Renal pelvis (tissue), 4 donors: Measurements from ENCODE around the gene ADAMTS18. TPM values are rescaled to one million over a fixed set of nuclear protein-coding genes. Genes with fewer than 3 reads are reported as not detected.
"Not testable (repeated sequence)": the region's sequence is repeated elsewhere in the genome, so short reads cannot be mapped to it uniquely, and the experiment has no call there.

Experiments used
- DNase-seq: peaks from one replicate; pipeline ENCODE4 v3.0.0-alpha.2; 2013
- polyA plus RNA-seq, 3 donors: library from polyadenylated mRNA; unstranded; fragments of 120-200 nt; gene quantifications; one replicate each; pipeline ENCODE4 v1.2.1, GENCODE V29; 2013; ENCODE audit not compliant: insufficient read length in 3 of 3

ADAMTS18 gene
- polyA plus RNA-seq, 3 donors: 3.9 to 9.7 (median 6.6) TPM

GRCh38 chr16:77289331-77289809 is 145.5 kb downstream of the ADAMTS18 start:
- DNase-seq: peak; percentile 19

GRCh38 chr16:77288222-77288621 is 146.6 kb downstream of the ADAMTS18 start:
- DNase-seq: no peak

- DNase-seq: no peak
Observed at GRCh38 chr16:77285676-77286075, 149.2 kb downstream of the ADAMTS18 start.

GRCh38 chr16:77282345-77282744 is 152.5 kb downstream of the ADAMTS18 start:
- no peak for DNase-seq

- not testable (repeated sequence) for DNase-seq
Observed at GRCh38 chr16:77279316-77279715, 155.5 kb downstream of the ADAMTS18 start.

- no peak for DNase-seq
Observed at GRCh38 chr16:77277571-77277970, 157.3 kb downstream of the ADAMTS18 start.

GRCh38 chr16:77277141-77277540 is 157.7 kb downstream of the ADAMTS18 start:
- DNase-seq: no peak

GRCh38 chr16:77276661-77277060 is 158.2 kb downstream of the ADAMTS18 start:
- DNase-seq: no peak

GRCh38 chr16:77275303-77275702 is 159.5 kb downstream of the ADAMTS18 start:
- not testable (repeated sequence) for DNase-seq

GRCh38 chr16:77273815-77274214 is 161.0 kb downstream of the ADAMTS18 start:
- DNase-seq: no peak

GRCh38 chr16:77271532-77272426 is 163.1 kb downstream of the ADAMTS18 start:
- no peak for DNase-seq

GRCh38 chr16:77266185-77266584 is 168.6 kb downstream of the ADAMTS18 start:
- not testable (repeated sequence) for DNase-seq

GRCh38 chr16:77262971-77263370 is 171.9 kb downstream of the ADAMTS18 start:
- no peak for DNase-seq

GRCh38 chr16:77250400-77250799 is 184.4 kb downstream of the ADAMTS18 start:
- no peak for DNase-seq

GRCh38 chr16:77246150-77246549 is 188.7 kb downstream of the ADAMTS18 start:
- no peak for DNase-seq

- not testable (repeated sequence) for DNase-seq
Observed at GRCh38 chr16:77242471-77242870, 192.4 kb downstream of the ADAMTS18 start.

GRCh38 chr16:77238593-77238992 is 196.2 kb downstream of the ADAMTS18 start:
- DNase-seq: no peak

GRCh38 chr16:77236063-77236511 is 198.7 kb downstream of the ADAMTS18 start:
- DNase-seq: peak; percentile 78

GRCh38 chr16:77234611-77235010 is 200.2 kb downstream of the ADAMTS18 start:
- no peak for DNase-seq

GRCh38 chr16:77233799-77234519 is 200.9 kb downstream of the ADAMTS18 start:
- DNase-seq: no peak
